OCI-LY3 (cell line): ENCODE data around the gene CACNA2D3.

Experiments used
- CTCF ChIP-seq: fragments of 200-600, 300-600 bp; sonication (generic); IDR thresholded peaks from 2 replicates; pipeline ENCODE4 v1.5.1; 2014; ENCODE audit warnings: antibody characterized with exemption, low read length, low read depth
- EZH2phosphoT487 ChIP-seq: fragments of 200-600 bp; shearing (Covaris generic); IDR thresholded peaks from 2 replicates; pipeline ENCODE4 v1.6.1; 2018; ENCODE audit warnings: antibody characterized with exemption, mixed run types, low read depth

GRCh38 chr3:54703923-54704322 is 581.6 kb downstream of the CACNA2D3 start:
- no peak for TF ChIP-seq CTCF
- TF ChIP-seq EZH2phosphoT487, result no peak
